GM18907 (cell line): ENCODE measurements around the gene PIK3AP1.
A peak's percentile ranks its signal among the peaks of the same experiment; 100 is the strongest.
"Not testable (repeated sequence)": the region's sequence is repeated elsewhere in the genome, so short reads cannot be mapped to it uniquely, and the experiment has no call there.

Experiments used
- ATAC-seq: cut with Tn5 transposase; IDR thresholded peaks from one replicate; pipeline ENCODE4 v1.9.1; 2021; ENCODE audit warnings: mild to moderate bottlenecking, moderate library complexity; ENCODE audit not compliant: unreplicated experiment

The PIK3AP1 gene

DNA sequence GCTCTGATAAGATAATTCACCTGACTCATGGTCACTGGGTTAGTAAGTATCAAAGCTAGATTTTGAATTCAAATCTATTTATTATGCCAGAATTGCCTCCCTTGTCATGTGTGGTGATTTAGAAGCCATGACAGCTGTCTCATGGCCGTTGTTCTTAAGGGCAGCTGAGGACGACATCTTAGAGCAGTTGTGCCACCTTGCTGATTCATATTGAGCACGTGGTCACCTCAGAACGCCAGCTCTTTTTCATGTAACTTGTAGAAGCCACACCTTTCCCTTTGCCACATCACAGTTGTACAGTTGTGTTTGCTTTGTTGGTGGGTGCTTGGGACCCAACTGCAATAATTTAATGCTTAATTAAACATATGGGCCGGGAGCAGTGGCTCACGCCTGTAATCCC, 4.3 kb upstream of the PIK3AP1 start:
- no peak for ATAC-seq

DNA sequence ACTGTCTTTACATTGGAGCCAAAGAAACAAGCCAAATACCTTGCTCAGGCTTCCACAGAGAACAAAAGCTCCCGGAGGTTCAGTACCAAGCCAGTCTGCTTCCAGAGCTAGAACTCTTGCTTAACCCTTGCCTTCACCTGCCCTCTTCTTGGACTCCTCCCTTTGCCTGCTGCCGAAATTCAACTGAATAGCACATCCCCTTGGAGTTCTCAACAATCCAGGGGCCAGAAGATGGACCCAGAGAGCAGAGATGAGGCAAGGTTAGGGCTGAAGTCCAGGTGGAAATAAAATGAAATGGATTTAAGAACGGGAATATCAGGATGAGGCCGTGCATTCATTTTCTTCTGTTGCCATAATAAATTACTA, 876 bp upstream of the PIK3AP1 start:
- no peak for ATAC-seq

GRCh38 chr10:96719850-96720421, 378 bp downstream of the PIK3AP1 start:
- ATAC-seq: peak; percentile 50

DNA sequence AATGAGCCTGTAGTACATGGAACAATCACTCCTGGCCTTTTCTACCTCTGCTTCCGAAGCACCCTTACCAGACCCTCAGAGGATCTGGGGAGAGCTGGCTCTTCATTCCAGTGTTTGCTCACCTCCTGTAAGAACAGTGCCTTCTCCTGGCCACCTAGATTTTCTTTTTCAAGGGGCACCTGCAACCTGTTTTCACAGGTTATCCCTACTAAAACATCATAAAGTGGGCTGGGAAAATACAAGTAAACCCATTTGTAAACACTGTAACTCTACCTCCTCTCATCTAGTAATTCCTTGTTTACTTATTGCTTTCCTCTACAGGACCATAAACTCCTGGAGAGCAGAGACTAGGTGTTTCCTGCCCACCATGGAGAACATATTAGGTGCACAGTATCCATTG, 1.1 kb downstream of the PIK3AP1 start:
- no peak for ATAC-seq

- no peak for ATAC-seq
Measured at GRCh38 chr10:96718304-96718990, 1.9 kb downstream of the PIK3AP1 start.

GRCh38 chr10:96716390-96716789, 3.9 kb downstream of the PIK3AP1 start:
- ATAC-seq: no peak

- ATAC-seq: no peak
Measured at GRCh38 chr10:96714746-96715255, 5.5 kb downstream of the PIK3AP1 start.

DNA sequence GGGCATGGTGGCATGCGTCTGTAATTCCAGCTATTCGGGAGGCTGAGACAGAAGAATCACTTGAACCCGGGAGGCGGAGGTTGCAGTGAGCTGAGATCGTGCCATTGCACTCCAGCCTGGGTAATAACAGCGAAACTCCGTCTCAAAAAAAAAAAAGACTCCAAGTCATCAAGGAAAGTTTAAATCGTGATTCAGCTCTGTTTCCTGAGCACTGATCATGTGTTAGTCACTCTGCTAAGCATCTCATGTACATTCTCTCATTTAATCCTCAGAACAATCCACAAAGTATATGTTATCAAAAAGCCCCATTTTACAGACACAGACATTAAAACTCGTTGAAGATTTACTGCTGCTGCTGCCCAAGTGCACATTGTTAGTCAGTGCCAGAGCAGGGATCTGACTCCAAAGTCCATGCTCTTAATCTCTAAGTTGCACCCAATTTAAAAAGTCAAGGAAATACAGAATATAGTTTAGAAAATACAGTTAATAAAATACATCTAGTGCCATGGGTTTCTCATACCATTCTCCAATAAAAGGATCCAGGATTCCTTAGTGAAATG, 6.2 kb downstream of the PIK3AP1 start:
- no peak for ATAC-seq

GRCh38 chr10:96712662-96713271, 7.5 kb downstream of the PIK3AP1 start:
- no peak for ATAC-seq

GRCh38 chr10:96711048-96711728, 9.1 kb downstream of the PIK3AP1 start:
- no peak for ATAC-seq

- ATAC-seq: no peak
Measured at GRCh38 chr10:96709525-96709924, 10.8 kb downstream of the PIK3AP1 start.

GRCh38 chr10:96708996-96709395, 11.3 kb downstream of the PIK3AP1 start:
- no peak for ATAC-seq

- no peak for ATAC-seq
Measured at GRCh38 chr10:96708456-96708855, 11.9 kb downstream of the PIK3AP1 start.

DNA sequence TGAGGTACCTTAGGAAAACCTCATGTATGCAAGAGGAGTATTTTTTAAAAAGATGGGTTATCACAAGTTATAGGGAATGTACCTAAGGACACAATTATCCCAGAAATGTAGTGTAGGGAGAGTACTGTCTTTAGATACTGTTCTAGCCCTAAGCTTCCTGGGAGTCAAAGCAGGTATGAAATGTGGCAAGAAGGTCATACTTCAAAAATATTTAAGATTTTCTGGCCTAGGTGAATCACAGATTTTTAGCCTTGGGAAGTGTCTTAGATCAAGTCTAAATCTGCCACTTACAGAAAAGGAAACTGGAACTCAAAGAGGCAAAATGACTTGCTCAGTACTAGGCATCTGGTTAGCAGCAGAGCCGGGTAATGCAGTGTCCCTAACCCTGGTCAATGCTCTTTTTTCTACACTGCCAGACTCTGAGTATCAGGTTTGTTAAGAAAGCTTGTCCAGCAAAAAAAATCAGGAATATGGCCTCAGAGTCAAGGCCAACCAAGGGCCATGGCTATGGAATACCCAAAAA, 13.9 kb downstream of the PIK3AP1 start:
- no peak for ATAC-seq

DNA sequence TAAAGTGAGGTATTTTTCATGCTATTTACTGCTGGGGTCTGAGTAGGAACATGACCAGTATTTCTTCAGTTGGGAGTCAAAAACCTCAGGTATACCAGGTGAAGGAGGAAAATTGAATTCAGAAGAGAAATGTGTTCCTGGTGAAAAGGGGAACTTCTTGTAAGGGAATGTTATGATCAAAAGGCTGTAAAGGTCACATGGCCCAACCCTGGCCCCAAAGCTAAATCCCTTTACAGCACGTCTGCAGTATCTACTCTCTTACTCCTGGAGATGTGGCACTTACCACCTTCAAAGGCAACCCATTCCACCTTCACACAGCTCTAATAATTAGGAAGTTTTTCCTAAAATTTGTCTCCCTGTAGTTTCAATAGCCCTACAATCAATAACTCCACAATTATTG, 15.2 kb downstream of the PIK3AP1 start:
- no peak for ATAC-seq

GRCh38 chr10:96704563-96704962, 15.8 kb downstream of the PIK3AP1 start:
- ATAC-seq: no peak

DNA sequence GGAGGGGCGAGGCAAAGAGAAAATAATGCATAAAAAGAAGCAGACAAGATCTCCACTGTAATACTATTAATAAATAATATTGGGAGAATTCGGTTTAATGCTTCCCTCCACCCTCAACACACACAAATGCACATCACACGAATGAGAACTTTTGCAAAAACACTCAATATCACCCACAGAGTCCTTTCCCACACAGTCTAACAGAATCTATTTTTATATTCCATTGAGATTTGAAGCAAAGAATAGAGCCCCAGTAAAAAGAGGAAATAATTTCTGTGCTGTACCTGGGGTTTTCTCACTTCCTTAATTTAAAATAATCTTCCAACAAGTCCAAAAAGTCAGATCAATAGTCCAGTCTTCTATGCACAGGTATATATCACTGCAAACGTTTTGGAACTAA, 17.0 kb downstream of the PIK3AP1 start:
- ATAC-seq: no peak

- no peak for ATAC-seq
Measured at GRCh38 chr10:96701265-96701664, 19.0 kb downstream of the PIK3AP1 start.

- peak; percentile 85 for ATAC-seq
Measured at GRCh38 chr10:96700374-96701099, 19.8 kb downstream of the PIK3AP1 start.

GRCh38 chr10:96699613-96700012, 20.7 kb downstream of the PIK3AP1 start:
- no peak for ATAC-seq

DNA sequence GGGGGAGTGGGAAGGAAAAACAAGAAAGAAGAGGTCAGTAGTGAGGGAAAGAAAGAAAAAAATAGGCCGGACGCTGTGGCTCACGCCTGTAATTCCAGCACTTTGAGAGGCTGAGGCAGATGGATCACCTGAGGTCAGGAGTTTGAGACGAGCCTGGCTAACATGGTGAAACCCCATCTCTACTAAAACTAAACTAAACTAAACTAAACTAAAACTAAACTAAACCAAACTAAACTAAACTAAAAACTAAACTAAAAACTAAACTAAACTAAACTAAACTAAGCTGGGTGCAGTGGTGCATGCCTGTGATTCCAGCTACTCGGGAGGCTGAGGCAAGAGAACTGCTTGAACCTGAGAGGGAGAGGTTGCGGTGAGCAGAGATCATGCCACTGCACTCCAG, 22.0 kb downstream of the PIK3AP1 start:
- not testable (repeated sequence) for ATAC-seq
